Measurements from ENCODE around the gene OAS2.

OAS2 gene

GRCh38 chr12:112971248-112971647 is 7.1 kb upstream of the OAS2 start:
- no peak for TF ChIP-seq CTCF (IDR thresholded peaks at IDR 0.05; ENCODE audit: poor library complexity, severe bottlenecking)
- ATAC-seq (ENCODE audit: low read depth) (no peak), DNase-seq (ENCODE audit: low spot score) (no peak)
- no peak overlapping the region for H3K27ac ChIP-seq (ENCODE audit: poor library complexity, severe bottlenecking)
- H3K36me3 ChIP-seq (ENCODE audit: low read depth), result no peaks in the 10 kb centered on the region; the same call in 1 of the 2 replicates
- H3K9me3 ChIP-seq (ENCODE audit: severe bottlenecking), result no peaks in the 10 kb centered on the region
- no peaks in the 10 kb centered on the region for H3K4me1 ChIP-seq (ENCODE audit: insufficient read depth, poor library complexity, severe bottlenecking)
- no peak overlapping the region for H3K4me3 ChIP-seq (ENCODE audit: severe bottlenecking)
- no peaks in the 10 kb centered on the region for H3K27me3 ChIP-seq (ENCODE audit: insufficient read depth, poor library complexity, severe bottlenecking)

GRCh38 chr12:112973011-112973735 is 5.1 kb upstream of the OAS2 start:
- TF ChIP-seq CTCF (IDR thresholded peaks at IDR 0.05; ENCODE audit: poor library complexity, severe bottlenecking), result no peak
- Histone ChIP-seq H3K36me3 (ENCODE audit: low read depth) (no peaks in the 10 kb centered on the region), H3K4me1 (ENCODE audit: insufficient read depth, poor library complexity, severe bottlenecking) (no peaks in the 10 kb centered on the region), H3K27me3 (ENCODE audit: insufficient read depth, poor library complexity, severe bottlenecking) (no peaks in the 10 kb centered on the region), H3K27ac (ENCODE audit: poor library complexity, severe bottlenecking) (no peak overlapping the region), H3K9me3 (ENCODE audit: severe bottlenecking) (no peaks in the 10 kb centered on the region), H3K4me3 (ENCODE audit: severe bottlenecking) (no peak overlapping the region)
- no peak for DNase-seq (ENCODE audit: low spot score)
- no peak for ATAC-seq (ENCODE audit: low read depth)

GRCh38 chr12:112973818-112974231 is 4.5 kb upstream of the OAS2 start:
- Histone ChIP-seq H3K27ac (ENCODE audit: poor library complexity, severe bottlenecking) (no peak overlapping the region), H3K4me1 (ENCODE audit: insufficient read depth, poor library complexity, severe bottlenecking) (no peaks in the 10 kb centered on the region), H3K9me3 (ENCODE audit: severe bottlenecking) (no peaks in the 10 kb centered on the region), H3K4me3 (ENCODE audit: severe bottlenecking) (no peak overlapping the region), H3K36me3 (ENCODE audit: low read depth) (no peaks in the 10 kb centered on the region), H3K27me3 (ENCODE audit: insufficient read depth, poor library complexity, severe bottlenecking) (no peaks in the 10 kb centered on the region)
- no peak for DNase-seq (ENCODE audit: low spot score)
- ATAC-seq (ENCODE audit: low read depth), result no peak
- no peak for TF ChIP-seq CTCF (IDR thresholded peaks at IDR 0.05; ENCODE audit: poor library complexity, severe bottlenecking)

- H3K27me3 ChIP-seq (ENCODE audit: insufficient read depth, poor library complexity, severe bottlenecking), result no peaks in the 10 kb centered on the region
- H3K27ac ChIP-seq (ENCODE audit: poor library complexity, severe bottlenecking), result no peak overlapping the region
- peaks cover 4% of the 10 kb centered on the region for H3K4me1 ChIP-seq (ENCODE audit: insufficient read depth, poor library complexity, severe bottlenecking)
- no peaks in the 10 kb centered on the region for H3K36me3 ChIP-seq (ENCODE audit: low read depth)
- no peak overlapping the region for H3K4me3 ChIP-seq (ENCODE audit: severe bottlenecking)
- TF ChIP-seq CTCF (IDR thresholded peaks at IDR 0.05; ENCODE audit: poor library complexity, severe bottlenecking), result no peak
- H3K9me3 ChIP-seq (ENCODE audit: severe bottlenecking), result no peaks in the 10 kb centered on the region
- no peak for ATAC-seq (ENCODE audit: low read depth)
- no peak for DNase-seq (ENCODE audit: low spot score)
Observed at GRCh38 chr12:112974904-112975303, 3.4 kb upstream of the OAS2 start.

- H3K36me3 ChIP-seq (ENCODE audit: low read depth), result no peaks in the 10 kb centered on the region
- H3K9me3 ChIP-seq (ENCODE audit: severe bottlenecking), result no peaks in the 10 kb centered on the region
- TF ChIP-seq CTCF (IDR thresholded peaks at IDR 0.05; ENCODE audit: poor library complexity, severe bottlenecking), result no peak
- no peaks in the 10 kb centered on the region for H3K27me3 ChIP-seq (ENCODE audit: insufficient read depth, poor library complexity, severe bottlenecking)
- H3K27ac ChIP-seq (ENCODE audit: poor library complexity, severe bottlenecking), result no peak overlapping the region
- DNase-seq (ENCODE audit: low spot score) (no peak), ATAC-seq (ENCODE audit: low read depth) (no peak)
- H3K4me1 ChIP-seq (ENCODE audit: insufficient read depth, poor library complexity, severe bottlenecking), result peaks cover 4% of the 10 kb centered on the region
- H3K4me3 ChIP-seq (ENCODE audit: severe bottlenecking), result no peak overlapping the region
Observed at GRCh38 chr12:112977139-112977538, 1.2 kb upstream of the OAS2 start.
